Body of pancreas (tissue), 4 donors: Measurements from ENCODE around the gene KMT2C. TPM values are rescaled to one million over a fixed set of nuclear protein-coding genes. Genes with fewer than 3 reads are reported as not detected.
A peak's percentile ranks its signal among the peaks of the same experiment; 100 is the strongest.

ENCODE experiments used
- ATAC-seq: fragments of 150-250 bp; one replicate; pipeline ENCODE4 v1.9.1; 2016
- DNase-seq, 4 donors: peaks; one replicate each; pipeline ENCODE4 v3.0.0-alpha.2; 2019
- H3K27ac ChIP-seq, 4 donors: fragments of 200-600 bp; sonication (generic); 1 replicate in 3 of 4; 2 replicates in 1 of 4; pipeline versions ENCODE4 v1.5.1 to v1.6.1; 2016 to 2019; ENCODE audit warnings: mild to moderate bottlenecking in 1 of 4, mixed read lengths in 1 of 4, moderate library complexity in 1 of 4
- H3K27me3 ChIP-seq, 2 donors: fragments of 200-600 bp; sonication (generic); one replicate each; pipeline ENCODE4 v1.6.0; 2016; ENCODE audit warnings: mild to moderate bottlenecking in 1 of 2
- H3K36me3 ChIP-seq, 2 donors: fragments of 200-600 bp; sonication (generic); replicated peaks in 1 of 2; 2 replicates each; pipeline ENCODE4 v1.5.1; 2016; ENCODE audit warnings: low read depth in 2 of 2; ENCODE audit not compliant: insufficient read depth in 1 of 2
- H3K4me1 ChIP-seq: fragments of 200-600 bp; sonication (generic); one replicate; pipeline ENCODE4 v1.6.0; 2016
- H3K4me3 ChIP-seq, 2 donors: fragments of 200-600 bp; sonication (generic); 1 replicate in 1 of 2; 2 replicates in 1 of 2; pipeline ENCODE4 v1.5.1; 2016 to 2019
- H3K9me3 ChIP-seq, 3 donors: fragments of 200-600 bp; sonication (generic); 1 replicate in 2 of 3; 2 replicates in 1 of 3; pipeline ENCODE4 v1.5.1; 2016
- CTCF ChIP-seq, 7 experiments: fragments of 450-650 bp in 4 of 7; fragments of 200-600 bp in 3 of 7; sonication (generic) in 3 of 7; IDR thresholded peaks; one replicate each; pipeline ENCODE4 v1.5.1; 2016 to 2019; ENCODE audit warnings: antibody characterized with exemption in 7 of 7
- POLR2A ChIP-seq, 3 donors: fragments of 450-650 bp; IDR thresholded peaks; one replicate each; pipeline ENCODE4 v1.6.1; 2016; ENCODE audit warnings: antibody characterized with exemption in 3 of 3, mild to moderate bottlenecking in 2 of 3
- WGBS, 2 donors: methylation state at CpG; one replicate each; pipeline ENCODE4 v1.1.5; 2017; 5-methylcytosine and 5-hydroxymethylcytosine counted together
- intact Hi-C: fragments of 100-400 bp; cut with DNase I; formaldehyde crosslinking; loops from one replicate; pipeline ENCODE4 v1.15.1; 2023
- total RNA-seq, 2 donors: library from RNA; depleted of rRNA; stranded (reverse); fragments of >200 nt; gene quantifications; one replicate each; pipeline ENCODE4 v1.1.0, GENCODE V29; 2016

KMT2C gene
- total RNA-seq, 2 donors from 2014 or later, result 58.9 to 71.5 TPM

- WGBS, 2 donors, result 94 to 97% methylated on average over 2 of the region's 2 CpGs
- Histone ChIP-seq H3K4me3 (no peak overlapping the region), H3K27me3 (no peaks in the 10 kb centered on the region), H3K9me3 (no peaks in the 10 kb centered on the region), H3K36me3 (no peaks in the 10 kb centered on the region), H3K27ac (peak overlapping the region in 1 of 4 donors; percentile 1), H3K4me1 (peaks cover 19% of the 10 kb centered on the region)
- intact Hi-C loops, result no loop called here
- no peak for TF ChIP-seq CTCF (IDR thresholded peaks at IDR 0.05)
- TF ChIP-seq POLR2A (IDR thresholded peaks at IDR 0.05), result no peak
- DNase-seq (no peak), ATAC-seq (no peak)
Measured at GRCh38 chr7:152342796-152343195, 93.0 kb downstream of the KMT2C start.

GRCh38 chr7:152341914-152342236, 93.9 kb downstream of the KMT2C start:
- WGBS, 2 donors, result 69 to 88% methylated on average over 2 of the region's 2 CpGs
- no peak overlapping the region for H3K4me3 ChIP-seq
- no peaks in the 10 kb centered on the region for H3K36me3 ChIP-seq
- intact Hi-C loops, result no loop called here
- H3K27ac ChIP-seq, result peak overlapping the region in 2 of 4 donors; percentile 66 to 76
- no peaks in the 10 kb centered on the region for H3K27me3 ChIP-seq
- ATAC-seq, result no peak
- H3K4me1 ChIP-seq, result peaks cover 19% of the 10 kb centered on the region
- no peaks in the 10 kb centered on the region for H3K9me3 ChIP-seq
- no peak for TF ChIP-seq CTCF (IDR thresholded peaks at IDR 0.05)
- TF ChIP-seq POLR2A (IDR thresholded peaks at IDR 0.05), result no peak
- DNase-seq, result no peak

GRCh38 chr7:152341039-152341913, 94.5 kb downstream of the KMT2C start:
- DNase-seq (peak; percentile 45 to 70 (median 58)), ATAC-seq (peak; percentile 87)
- no peak overlapping the region for H3K4me3 ChIP-seq
- peaks cover 19% of the 10 kb centered on the region for H3K4me1 ChIP-seq
- TF ChIP-seq POLR2A (IDR thresholded peaks at IDR 0.05) (no peak), CTCF (IDR thresholded peaks at IDR 0.05) (peak in 6 of 7 experiments; percentile 39 to 70 (median 65))
- H3K9me3 ChIP-seq, result no peaks in the 10 kb centered on the region
- H3K36me3 ChIP-seq, result no peaks in the 10 kb centered on the region
- peak overlapping the region in 3 of 4 donors; percentile 66 to 76 (median 68) for H3K27ac ChIP-seq
- H3K27me3 ChIP-seq, result no peaks in the 10 kb centered on the region
- 40 to 46% methylated on average over 2 of the region's 2 CpGs for WGBS, 2 donors
- intact Hi-C loops, result no loop called here

GRCh38 chr7:152340161-152340560, 95.6 kb downstream of the KMT2C start:
- ATAC-seq, result no peak
- Histone ChIP-seq H3K9me3 (no peaks in the 10 kb centered on the region), H3K36me3 (no peaks in the 10 kb centered on the region), H3K27ac (peak overlapping the region in 2 of 4 donors; percentile 38 to 76), H3K4me1 (peaks cover 26% of the 10 kb centered on the region), H3K27me3 (no peaks in the 10 kb centered on the region), H3K4me3 (no peak overlapping the region)
- intact Hi-C loops, result no loop called here
- 89 to 100% methylated on average over 1 of the region's 1 CpG for WGBS, 2 donors
- no peak for DNase-seq
- no peak for TF ChIP-seq POLR2A (IDR thresholded peaks at IDR 0.05)
- no peak for TF ChIP-seq CTCF (IDR thresholded peaks at IDR 0.05)

GRCh38 chr7:152338561-152338960, 97.2 kb downstream of the KMT2C start:
- Histone ChIP-seq H3K9me3 (no peaks in the 10 kb centered on the region), H3K4me1 (peaks cover 27% of the 10 kb centered on the region), H3K4me3 (no peak overlapping the region), H3K36me3 (no peaks in the 10 kb centered on the region), H3K27me3 (no peaks in the 10 kb centered on the region), H3K27ac (no peak overlapping the region)
- DNase-seq (no peak), ATAC-seq (no peak)
- no peak for TF ChIP-seq CTCF (IDR thresholded peaks at IDR 0.05)
- TF ChIP-seq POLR2A (IDR thresholded peaks at IDR 0.05), result no peak
- WGBS, 2 donors, result 28 to 29% methylated on average over 2 of the region's 2 CpGs
- intact Hi-C loops, result no loop called here
